GM21390 (cell line): ENCODE results near the gene CCDC54.
A peak's percentile ranks its signal among the peaks of the same experiment; 100 is the strongest.

ENCODE experiments used
- ATAC-seq: cut with Tn5 transposase; IDR thresholded peaks from one replicate; pipeline ENCODE4 v1.9.1; 2021; ENCODE audit not compliant: unreplicated experiment

Gene CCDC54

DNA sequence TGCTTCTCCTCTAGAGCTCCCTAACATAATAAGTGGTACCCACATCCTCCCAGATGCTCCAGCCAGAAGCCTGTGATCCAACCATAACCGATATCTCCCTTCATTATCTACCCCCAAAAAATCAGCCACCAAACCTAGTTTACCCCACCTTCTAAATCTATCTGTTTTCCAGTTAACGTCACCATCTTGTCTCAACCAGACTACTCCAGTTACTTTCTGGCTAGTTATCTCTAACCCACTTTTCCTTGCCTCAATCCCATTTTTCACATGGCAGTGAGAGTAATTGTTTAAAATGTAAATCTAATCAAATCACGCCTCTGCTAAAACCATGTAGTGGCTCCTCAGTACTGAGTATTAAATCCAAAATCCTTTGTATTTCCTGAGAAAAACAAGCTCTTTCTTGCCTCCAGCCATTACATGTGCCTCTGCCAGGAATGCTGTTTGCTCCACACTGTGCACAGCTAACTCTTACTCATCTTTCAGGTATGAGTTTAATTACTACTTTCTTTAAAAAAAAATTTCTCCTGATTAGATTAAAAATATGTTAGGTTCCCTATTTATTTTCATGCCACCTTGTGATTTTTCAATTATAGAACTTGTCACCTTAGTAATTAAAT is 15.4 kb downstream of the CCDC54 start:
- ATAC-seq = no peak

DNA sequence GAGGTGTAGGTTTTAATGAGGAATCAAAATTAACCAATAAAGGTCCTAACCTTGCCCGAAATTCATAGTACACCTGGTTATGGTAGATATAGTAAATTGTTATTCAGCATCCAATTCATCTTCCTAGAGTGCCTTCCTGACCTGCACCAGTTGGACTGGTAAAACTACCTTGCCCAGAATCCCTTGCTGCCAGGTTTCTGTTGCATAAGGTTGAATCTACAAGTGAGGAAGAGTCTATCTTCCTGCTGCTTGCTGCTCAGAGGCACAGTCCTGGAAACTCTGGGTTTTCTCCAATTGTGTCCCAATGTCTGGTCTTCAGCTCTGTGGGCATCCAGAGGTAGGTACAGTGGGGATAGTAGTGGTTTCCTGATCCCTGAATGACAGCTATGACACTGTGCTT is 17.3 kb downstream of the CCDC54 start:
- ATAC-seq = no peak

- no peak for ATAC-seq
These were observed 17.8 kb downstream of the CCDC54 start for GRCh38 chr3:107395066-107395465.

DNA sequence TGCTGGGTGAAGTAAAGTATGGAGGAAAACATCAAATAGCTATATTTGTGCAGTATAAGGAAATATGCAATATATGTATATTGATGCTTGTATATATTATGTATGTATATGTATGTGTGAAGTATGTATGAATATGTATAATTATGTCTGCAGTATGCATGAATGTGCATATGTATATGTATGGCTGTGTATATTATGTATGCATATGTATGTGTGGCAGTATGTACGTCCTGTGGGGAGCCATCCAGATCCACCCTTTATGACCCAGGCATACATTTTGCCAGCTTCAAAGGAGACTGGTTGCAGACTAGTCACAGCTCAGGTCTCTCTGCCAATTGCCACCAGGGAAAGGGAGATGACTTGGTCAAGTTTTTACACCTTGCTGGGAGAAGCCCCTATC is 24.1 kb downstream of the CCDC54 start:
- no peak for ATAC-seq

DNA sequence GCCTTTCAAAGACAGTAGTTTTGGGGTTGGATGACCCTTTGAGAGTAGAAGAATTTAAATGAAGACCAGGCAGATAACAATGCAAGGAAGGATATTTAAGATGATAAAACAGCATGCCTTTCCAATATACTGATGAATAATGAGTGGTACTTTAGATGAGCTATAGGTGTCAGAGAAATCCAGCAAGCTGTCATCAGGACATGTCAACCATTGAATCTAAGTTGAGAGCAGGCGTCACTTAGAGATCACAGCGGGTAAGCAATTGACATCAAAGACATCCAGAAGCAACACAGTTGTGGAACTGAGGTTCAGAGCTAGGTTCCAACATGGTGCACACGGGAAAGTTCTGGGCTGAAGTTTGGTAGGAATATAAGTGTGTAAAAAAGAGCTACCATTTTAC is 25.0 kb downstream of the CCDC54 start:
- ATAC-seq = no peak

DNA sequence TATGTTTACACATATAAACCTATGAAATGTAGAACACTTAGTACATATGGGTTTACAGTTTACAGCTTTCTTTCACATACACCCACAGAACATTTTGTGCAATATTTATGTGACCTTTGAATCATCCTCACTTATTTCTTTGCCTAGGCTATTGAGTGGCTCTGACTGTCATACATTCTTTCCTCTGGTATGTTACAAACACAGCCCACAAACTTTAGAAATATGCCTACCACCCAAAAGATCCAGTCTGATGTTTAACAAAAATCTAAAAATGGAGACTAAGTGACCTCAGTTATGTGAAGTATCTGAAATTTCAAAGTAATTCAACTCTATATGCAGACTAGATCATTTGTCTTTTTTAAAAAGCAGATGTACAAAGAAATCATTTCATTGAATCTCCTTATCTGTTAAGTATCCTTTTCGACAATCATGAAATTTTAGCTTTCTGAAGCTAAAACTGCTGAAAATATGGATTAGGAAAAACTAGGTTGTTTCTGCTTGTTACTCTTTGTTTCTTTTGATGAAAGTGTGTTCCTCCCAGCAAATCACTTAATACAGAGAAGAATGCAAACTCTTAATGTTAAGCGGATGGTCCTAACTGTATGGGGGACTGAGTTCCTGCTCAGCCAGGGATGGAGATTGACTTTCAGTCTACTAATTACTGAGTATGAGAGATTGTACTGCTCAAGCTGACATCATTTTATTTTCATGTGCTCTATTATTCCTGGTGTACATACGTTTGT is 27.7 kb downstream of the CCDC54 start:
- no peak for ATAC-seq

- no peak for ATAC-seq
These were observed 30.1 kb downstream of the CCDC54 start for GRCh38 chr3:107407355-107407754.

DNA sequence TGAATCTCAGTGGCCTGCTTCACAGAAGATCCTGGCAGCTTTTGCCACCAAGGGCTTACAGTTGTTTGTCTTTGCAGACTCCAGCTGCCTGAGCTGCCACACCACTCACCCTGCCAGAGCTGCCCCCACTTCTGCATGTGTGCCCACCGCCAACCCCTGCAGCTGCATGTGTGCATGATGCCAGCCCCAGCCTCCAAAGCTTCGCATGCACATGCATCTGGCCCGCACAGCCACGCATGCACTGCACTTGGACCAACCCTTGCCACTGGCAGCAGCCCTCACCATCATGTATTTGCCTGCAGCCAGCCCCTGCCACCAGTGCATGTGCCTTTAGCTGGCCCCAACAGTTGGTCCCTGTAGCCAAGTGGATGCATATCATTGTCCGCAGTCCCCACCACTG is 31.3 kb downstream of the CCDC54 start:
- ATAC-seq = no peak

- no peak for ATAC-seq
These were observed 32.1 kb downstream of the CCDC54 start for GRCh38 chr3:107409365-107409764.

GRCh38 chr3:107410606-107411005 is 33.4 kb downstream of the CCDC54 start:
- no peak for ATAC-seq

DNA sequence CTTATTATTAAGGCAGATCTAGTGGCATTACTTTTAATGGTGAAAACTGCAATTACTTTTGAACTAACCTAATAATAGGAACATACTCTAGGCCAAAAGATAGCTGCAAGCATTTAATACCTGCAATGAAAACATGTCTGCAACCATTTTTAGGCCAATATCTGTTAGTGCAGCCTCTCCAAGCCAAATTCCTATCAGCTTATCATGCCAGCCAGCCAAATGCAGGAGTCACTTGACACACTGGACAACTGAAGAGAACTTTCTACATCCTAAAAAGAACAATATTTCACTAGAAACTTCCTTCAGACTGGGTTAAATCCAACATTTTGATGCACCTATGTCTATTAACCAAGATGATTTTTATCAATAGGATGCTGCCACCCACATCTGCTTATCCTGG is 33.8 kb downstream of the CCDC54 start:
- ATAC-seq = no peak

DNA sequence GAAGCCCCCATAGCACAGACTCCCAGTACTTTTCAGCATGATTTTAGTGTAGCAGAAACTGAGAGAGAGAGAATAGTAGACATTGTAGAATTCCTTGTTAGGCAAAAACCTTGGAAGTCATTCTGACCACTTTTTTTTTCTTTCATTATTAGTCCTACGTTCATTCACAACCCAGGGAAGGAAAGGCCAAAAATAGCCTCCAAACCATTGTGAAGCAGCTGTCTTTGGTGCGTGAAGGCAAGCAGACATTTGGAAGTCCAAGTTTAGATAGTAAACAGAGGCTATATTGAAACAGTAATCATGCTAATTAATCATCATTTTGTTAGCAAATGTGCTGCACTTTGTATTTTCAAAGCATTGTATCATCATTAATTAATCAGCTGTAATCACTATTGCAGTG is 34.5 kb downstream of the CCDC54 start:
- no peak for ATAC-seq

DNA sequence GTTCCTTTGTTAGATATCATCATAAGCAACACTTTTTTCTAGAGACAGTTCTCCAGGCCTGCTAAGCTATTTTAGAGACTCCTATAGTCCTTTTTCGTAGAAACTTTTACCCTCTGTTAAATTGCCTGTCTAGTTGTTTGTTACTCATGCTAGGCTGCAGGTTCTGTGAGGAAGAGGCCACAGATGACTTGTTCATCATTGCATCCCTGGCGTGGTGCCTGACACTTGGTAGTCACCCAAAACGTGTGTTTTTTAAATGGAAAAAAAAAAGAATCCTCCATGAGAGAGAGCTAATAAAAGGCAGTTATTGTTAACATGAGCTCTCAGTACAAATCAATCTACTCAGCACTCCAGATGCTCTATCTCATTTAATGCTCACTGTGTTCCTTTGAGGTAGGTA is 35.1 kb downstream of the CCDC54 start:
- no peak for ATAC-seq

DNA sequence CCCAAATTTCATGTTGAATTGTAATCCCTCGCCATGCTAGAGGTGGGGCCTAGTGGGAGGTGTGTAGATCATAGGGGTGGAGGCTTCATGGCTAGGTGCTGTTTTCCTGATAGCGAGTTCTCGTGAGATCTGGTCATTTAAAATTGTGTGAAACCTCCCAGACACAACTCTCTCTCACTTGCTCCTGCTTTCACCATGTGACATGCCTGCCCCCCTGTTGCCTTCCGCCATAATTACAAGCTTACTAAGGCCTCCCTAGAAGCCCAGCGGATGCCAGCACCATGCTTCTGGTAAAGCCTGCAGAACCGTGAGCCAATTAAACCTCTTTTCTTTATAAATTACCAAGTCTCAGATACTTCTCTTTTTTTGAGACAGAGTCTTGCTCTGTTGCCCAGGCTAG is 36.0 kb downstream of the CCDC54 start:
- no peak for ATAC-seq

DNA sequence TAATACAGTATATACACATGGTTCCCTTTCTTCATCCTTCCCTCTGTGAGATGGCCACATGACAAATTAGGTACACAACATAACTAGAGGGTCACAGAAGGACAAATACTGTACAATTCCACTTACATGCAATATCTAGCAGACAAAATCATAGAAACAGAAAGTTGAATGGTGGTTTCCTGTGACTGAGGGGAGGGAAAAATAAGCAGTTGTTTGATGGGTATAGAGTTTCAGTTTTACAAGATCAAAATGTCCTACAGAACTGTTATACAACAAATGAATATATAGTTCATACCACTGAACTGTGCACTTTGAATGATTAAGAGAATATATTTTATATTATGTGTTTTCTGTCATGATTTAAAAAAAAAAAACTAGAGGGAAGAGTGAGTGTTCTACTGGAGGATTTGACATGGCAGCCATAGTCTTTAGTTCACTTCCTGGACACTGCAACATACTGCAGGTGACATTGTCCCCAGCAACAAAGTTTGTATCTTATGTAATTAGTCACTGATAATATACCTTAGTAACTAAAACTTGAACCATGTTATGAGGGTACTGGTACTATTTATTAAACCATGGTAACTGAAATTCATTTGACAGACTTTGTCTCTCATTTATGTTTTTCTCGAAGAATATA is 37.2 kb downstream of the CCDC54 start:
- peak; percentile 93 for ATAC-seq

GRCh38 chr3:107416138-107416537 is 38.9 kb downstream of the CCDC54 start:
- no peak for ATAC-seq

DNA sequence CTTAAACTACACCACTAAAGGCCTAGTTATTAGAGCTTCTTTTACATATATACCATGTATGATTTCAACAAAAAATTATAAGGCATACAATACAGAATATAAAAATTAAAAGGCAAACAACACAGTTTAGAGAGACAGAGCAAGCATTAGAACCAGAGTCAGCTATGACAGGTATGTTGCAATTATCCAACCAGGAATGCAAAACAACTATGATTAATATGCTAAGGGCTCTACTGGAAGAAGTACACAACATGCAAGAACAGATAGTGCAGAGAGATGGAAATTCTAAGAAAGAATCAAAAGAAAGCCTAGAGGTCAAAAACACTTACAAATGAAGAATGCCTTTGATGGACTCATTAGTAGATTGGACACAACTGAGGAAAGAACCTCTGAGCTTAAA is 39.6 kb downstream of the CCDC54 start:
- ATAC-seq = no peak

GRCh38 chr3:107421170-107421792 is 44.0 kb downstream of the CCDC54 start:
- peak; percentile 78 for ATAC-seq

DNA sequence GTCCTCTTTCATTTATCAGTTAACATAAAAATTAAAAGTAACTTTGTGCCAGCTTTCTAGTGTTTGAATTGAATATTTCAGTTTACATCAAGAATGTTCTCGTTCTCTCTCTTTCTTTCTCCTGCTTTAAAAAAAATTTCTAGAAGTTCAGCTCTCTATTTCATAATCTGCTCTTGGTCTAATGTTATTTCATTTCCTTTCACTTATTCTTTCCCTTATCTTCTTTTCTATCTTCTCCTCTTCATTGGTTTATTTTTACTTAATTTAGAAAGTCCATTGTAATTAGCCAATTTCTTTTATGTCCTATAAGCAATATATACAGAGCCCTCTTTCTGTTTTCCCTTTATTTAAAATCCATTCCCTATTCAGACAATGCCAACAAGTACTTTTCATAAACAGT is 44.6 kb downstream of the CCDC54 start:
- ATAC-seq = no peak

DNA sequence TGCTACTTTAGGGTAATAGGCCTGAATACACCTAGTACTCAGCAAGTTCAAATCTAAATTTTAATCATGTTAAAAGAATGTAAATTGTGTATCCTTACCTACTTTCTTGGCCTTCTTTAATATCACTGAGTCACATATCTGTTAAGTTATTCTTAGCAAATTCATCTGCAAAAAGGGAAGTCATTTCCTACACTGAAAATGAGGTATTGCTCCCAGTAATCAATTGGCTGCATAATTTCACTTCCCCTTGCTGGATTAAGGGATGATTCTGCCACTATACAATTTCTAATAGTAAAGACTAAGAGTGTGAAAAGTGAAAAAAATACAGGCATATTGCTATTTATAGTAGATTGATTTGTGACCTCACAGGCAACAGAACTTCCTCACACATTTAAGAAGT is 47.8 kb downstream of the CCDC54 start:
- ATAC-seq = no peak

DNA sequence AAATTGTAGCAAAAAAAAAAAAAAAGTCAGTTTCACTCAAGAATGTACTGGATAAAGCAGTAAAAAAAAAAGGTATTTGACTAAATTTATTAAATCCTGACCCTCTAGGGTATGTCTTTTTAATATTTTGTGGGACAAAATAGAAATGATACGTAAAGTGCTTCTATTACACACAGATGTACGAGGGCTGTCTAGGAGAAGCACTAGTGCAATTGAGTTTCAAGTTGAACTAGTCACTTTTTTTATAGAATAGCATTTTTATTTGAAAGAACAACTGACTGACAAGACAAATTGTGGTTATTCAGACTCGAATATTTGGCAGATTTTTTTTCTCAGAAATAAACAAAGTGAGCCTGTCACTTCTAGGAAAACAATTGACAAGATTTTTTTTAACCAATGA is 49.0 kb downstream of the CCDC54 start:
- ATAC-seq = no peak
